HTR-8/SVneo (cell line): ENCODE measurements around the gene ZXDC.
A peak's percentile ranks its signal among the peaks of the same experiment; 100 is the strongest.

Source experiments
- DNase-seq: peaks from one replicate; pipeline ENCODE4 v3.0.0; 2011; ENCODE audit warnings: low spot score, mixed read lengths; ENCODE audit not compliant: insufficient read length
- FAIRE-seq: peaks from 2 replicates; lab custom pipeline; 2011; peaks lifted over from hg19 to GRCh38; lab: Jason Lieb, UNC

ZXDC gene

GRCh38 chr3:126439968-126440708 is 35.6 kb downstream of the ZXDC start:
- FAIRE-seq (no peak), DNase-seq (no peak)

GRCh38 chr3:126439346-126439967 is 36.2 kb downstream of the ZXDC start:
- DNase-seq, result no peak
- FAIRE-seq, result no peak

- DNase-seq, result no peak
Observed at GRCh38 chr3:126438746-126439145, 36.9 kb downstream of the ZXDC start.

GRCh38 chr3:126438186-126438585 is 37.5 kb downstream of the ZXDC start:
- no peak for DNase-seq
- FAIRE-seq, result no peak

More at GRCh38 chr3:126438746-126439145, 36.9 kb downstream of the ZXDC start:
- FAIRE-seq, result no peak

- DNase-seq (no peak), FAIRE-seq (no peak)
Observed at GRCh38 chr3:126436826-126437717, 38.6 kb downstream of the ZXDC start.

- FAIRE-seq (no peak), DNase-seq (no peak)
Observed at GRCh38 chr3:126435456-126436315, 40.0 kb downstream of the ZXDC start.

- FAIRE-seq (no peak), DNase-seq (no peak)
Observed at GRCh38 chr3:126434931-126435411, 40.7 kb downstream of the ZXDC start.

- DNase-seq (no peak), FAIRE-seq (no peak)
Observed at GRCh38 chr3:126434264-126434590, 41.5 kb downstream of the ZXDC start.

- DNase-seq, result no peak
- no peak for FAIRE-seq
Observed at GRCh38 chr3:126433496-126434263, 42.0 kb downstream of the ZXDC start.

GRCh38 chr3:126433105-126433430 is 42.6 kb downstream of the ZXDC start:
- DNase-seq (no peak), FAIRE-seq (no peak)

GRCh38 chr3:126432361-126433104 is 43.2 kb downstream of the ZXDC start:
- DNase-seq (no peak), FAIRE-seq (no peak)

- FAIRE-seq, result no peak
- DNase-seq, result no peak
Observed at GRCh38 chr3:126431103-126431534, 44.6 kb downstream of the ZXDC start.

- no peak for DNase-seq
- no peak for FAIRE-seq
Observed at GRCh38 chr3:126424751-126425150, 50.9 kb downstream of the ZXDC start.

- DNase-seq (no peak), FAIRE-seq (peak; percentile 55)
Observed at GRCh38 chr3:126424039-126424717, 51.5 kb downstream of the ZXDC start.

- no peak for DNase-seq
- FAIRE-seq, result no peak
Observed at GRCh38 chr3:126423191-126424038, 52.3 kb downstream of the ZXDC start.

GRCh38 chr3:126422571-126423091 is 53.1 kb downstream of the ZXDC start:
- FAIRE-seq (no peak), DNase-seq (no peak)

GRCh38 chr3:126422121-126422520 is 53.6 kb downstream of the ZXDC start:
- no peak for DNase-seq
- FAIRE-seq, result no peak
